HuH-7 (cell line): Measurements from ENCODE around the gene CDR2L.
"Not testable (repeated sequence)": the region's sequence is repeated elsewhere in the genome, so short reads cannot be mapped to it uniquely, and the experiment has no call there.

Source experiments
- DNase-seq: peaks from one replicate; pipeline ENCODE4 v3.0.0; 2011; ENCODE audit warnings: low spot score

CDR2L gene

GRCh38 chr17:74959826-74960515 lies 27.5 kb upstream of the CDR2L start:
- no peak for DNase-seq

GRCh38 chr17:74960570-74961342 lies 26.7 kb upstream of the CDR2L start:
- DNase-seq = peak; percentile 97

GRCh38 chr17:74961657-74962350 lies 25.6 kb upstream of the CDR2L start:
- peak; percentile 97 for DNase-seq

- DNase-seq = no peak
Measured at GRCh38 chr17:74962622-74963394, 24.6 kb upstream of the CDR2L start.

- peak; percentile 59 for DNase-seq
Measured at GRCh38 chr17:74963656-74964055, 23.8 kb upstream of the CDR2L start.

- no peak for DNase-seq
Measured at GRCh38 chr17:74964246-74964761, 23.1 kb upstream of the CDR2L start.

GRCh38 chr17:74964988-74965622 lies 22.3 kb upstream of the CDR2L start:
- no peak for DNase-seq

GRCh38 chr17:74968361-74968780 lies 19.1 kb upstream of the CDR2L start:
- no peak for DNase-seq

- not testable (repeated sequence) for DNase-seq
Measured at GRCh38 chr17:74969501-74969900, 17.9 kb upstream of the CDR2L start.

- DNase-seq = no peak
Measured at GRCh38 chr17:74970395-74970794, 17.0 kb upstream of the CDR2L start.

GRCh38 chr17:74971069-74971841 lies 16.2 kb upstream of the CDR2L start:
- no peak for DNase-seq

GRCh38 chr17:74971842-74972106 lies 15.7 kb upstream of the CDR2L start:
- DNase-seq = peak; percentile 54

- DNase-seq = peak; percentile 78
Measured at GRCh38 chr17:74972107-74972972, 15.1 kb upstream of the CDR2L start, which contains the start of gene HID1. TSS of gene HID1 (minus strand) at chr17:74972759. CDS start at chr17:74972656, 103 bp downstream.

GRCh38 chr17:74972973-74973328 lies 14.5 kb upstream of the CDR2L start:
- no peak for DNase-seq

- no peak for DNase-seq
Measured at GRCh38 chr17:74975943-74976342, 11.5 kb upstream of the CDR2L start.

GRCh38 chr17:74977802-74978201 lies 9.6 kb upstream of the CDR2L start:
- no peak for DNase-seq

GRCh38 chr17:74978240-74978639 lies 9.2 kb upstream of the CDR2L start:
- DNase-seq = no peak

GRCh38 chr17:74979408-74980146 lies 7.9 kb upstream of the CDR2L start:
- DNase-seq = no peak

GRCh38 chr17:74981318-74981978 lies 6.0 kb upstream of the CDR2L start:
- DNase-seq = no peak
